Measurements from ENCODE around the gene TSTD2.

TSTD2 gene

DNA sequence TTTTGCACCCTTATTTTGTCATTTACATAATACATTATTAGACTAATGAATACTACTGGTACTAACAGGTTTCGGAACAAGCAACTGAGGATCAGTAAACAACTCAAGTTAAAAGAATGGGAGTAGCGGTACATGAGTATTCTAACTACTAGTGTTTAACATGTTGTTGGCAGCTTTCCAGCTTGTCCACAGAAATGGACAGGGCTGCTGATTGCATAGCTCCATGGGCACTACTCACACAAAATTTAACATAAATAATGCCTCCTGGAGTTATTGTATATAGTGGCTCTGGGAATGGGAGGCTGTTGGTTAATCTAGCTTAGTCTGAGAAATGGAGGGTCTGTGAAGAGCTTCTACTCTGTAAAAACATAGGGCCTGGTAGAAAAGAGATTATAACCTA lies 7.2 kb upstream of the TSTD2 start:
- Histone ChIP-seq H3K27me3 (ENCODE audit: low read length) (no peaks in the 10 kb centered on the region), H3F3A (ENCODE audit: insufficient read depth) (0 out of 2 replicates have a peak, but pooled peaks cover 3% of the 10 kb centered on the region), H3K79me2 (ENCODE audit: insufficient read depth, low read length) (peaks cover 66% of the 10 kb centered on the region), H3K4me3 (ENCODE audit: insufficient read depth, low read length, poor library complexity, severe bottlenecking) (no peak overlapping the region), H3K9me3 (ENCODE audit: insufficient read depth, low read length) (no peaks in the 10 kb centered on the region), H3K27ac (ENCODE audit: low read depth, low read length) (no peak overlapping the region), H3K4me2 (ENCODE audit: low read depth, low read length, poor library complexity, severe bottlenecking) (no peak overlapping the region), H3K36me3 (ENCODE audit: low read length) (peaks cover 33% of the 10 kb centered on the region), H4K20me1 (ENCODE audit: low read depth, low read length) (peaks cover 35% of the 10 kb centered on the region), H2AFZ (ENCODE audit: low read depth, low read length, severe bottlenecking) (no peak overlapping the region), H3K9ac (ENCODE audit: low read length) (no peak overlapping the region), H3K9me2 (replicated peaks; ENCODE audit: insufficient read depth, low read length) (no peaks in the 10 kb centered on the region)
- TF ChIP-seq, protein P1, sequence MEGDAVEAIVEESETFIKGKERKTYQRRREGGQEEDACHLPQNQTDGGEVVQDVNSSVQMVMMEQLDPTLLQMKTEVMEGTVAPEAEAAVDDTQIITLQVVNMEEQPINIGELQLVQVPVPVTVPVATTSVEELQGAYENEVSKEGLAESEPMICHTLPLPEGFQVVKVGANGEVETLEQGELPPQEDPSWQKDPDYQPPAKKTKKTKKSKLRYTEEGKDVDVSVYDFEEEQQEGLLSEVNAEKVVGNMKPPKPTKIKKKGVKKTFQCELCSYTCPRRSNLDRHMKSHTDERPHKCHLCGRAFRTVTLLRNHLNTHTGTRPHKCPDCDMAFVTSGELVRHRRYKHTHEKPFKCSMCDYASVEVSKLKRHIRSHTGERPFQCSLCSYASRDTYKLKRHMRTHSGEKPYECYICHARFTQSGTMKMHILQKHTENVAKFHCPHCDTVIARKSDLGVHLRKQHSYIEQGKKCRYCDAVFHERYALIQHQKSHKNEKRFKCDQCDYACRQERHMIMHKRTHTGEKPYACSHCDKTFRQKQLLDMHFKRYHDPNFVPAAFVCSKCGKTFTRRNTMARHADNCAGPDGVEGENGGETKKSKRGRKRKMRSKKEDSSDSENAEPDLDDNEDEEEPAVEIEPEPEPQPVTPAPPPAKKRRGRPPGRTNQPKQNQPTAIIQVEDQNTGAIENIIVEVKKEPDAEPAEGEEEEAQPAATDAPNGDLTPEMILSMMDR (IDR thresholded peaks at IDR 0.05; ENCODE audit: insufficient read depth, low read length, poor library complexity, severe bottlenecking) = no peak
- TF ChIP-seq EZH2phosphoT487 (conservative IDR thresholded peaks at IDR 0.05; ENCODE audit: low read length) = no peak

DNA sequence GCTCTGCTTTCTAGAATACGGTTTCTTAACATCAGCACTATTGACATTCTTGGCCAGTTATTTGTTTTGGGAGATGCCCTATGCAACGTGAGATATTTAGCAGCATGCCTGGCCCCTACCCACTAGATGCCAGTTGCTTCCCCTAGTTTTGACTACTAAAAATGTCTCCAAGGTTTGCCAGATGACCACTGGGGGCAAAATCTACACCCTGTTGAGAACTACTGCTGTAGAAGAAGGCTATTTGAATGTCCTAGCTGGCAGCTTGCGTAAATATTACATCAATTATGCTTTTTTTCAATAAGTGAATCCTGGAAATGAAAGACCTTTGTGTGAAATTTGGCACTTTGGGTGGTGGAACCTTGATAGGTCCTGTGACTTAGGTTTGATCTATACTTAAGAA lies 5.5 kb upstream of the TSTD2 start:
- H3K27me3 ChIP-seq (ENCODE audit: low read length) = no peaks in the 10 kb centered on the region
- peak overlapping the region; percentile 62 for H3K4me2 ChIP-seq (ENCODE audit: low read depth, low read length, poor library complexity, severe bottlenecking)
- no peak overlapping the region for H2AFZ ChIP-seq (ENCODE audit: low read depth, low read length, severe bottlenecking)
- H3K36me3 ChIP-seq (ENCODE audit: low read length) = peaks cover 26% of the 10 kb centered on the region
- H4K20me1 ChIP-seq (ENCODE audit: low read depth, low read length) = peaks cover 40% of the 10 kb centered on the region
- H3K9ac ChIP-seq (ENCODE audit: low read length) = no peak overlapping the region
- TF ChIP-seq EZH2phosphoT487 (conservative IDR thresholded peaks at IDR 0.05; ENCODE audit: low read length) = no peak
- TF ChIP-seq, protein P1 (IDR thresholded peaks at IDR 0.05; ENCODE audit: insufficient read depth, low read length, poor library complexity, severe bottlenecking) = no peak
- peaks cover 83% of the 10 kb centered on the region for H3K79me2 ChIP-seq (ENCODE audit: insufficient read depth, low read length)
- no peak overlapping the region for H3K27ac ChIP-seq (ENCODE audit: low read depth, low read length)
- H3K9me3 ChIP-seq (ENCODE audit: insufficient read depth, low read length) = no peaks in the 10 kb centered on the region
- no peaks in the 10 kb centered on the region for H3F3A ChIP-seq (ENCODE audit: insufficient read depth)
- no peaks in the 10 kb centered on the region for H3K9me2 ChIP-seq (replicated peaks; ENCODE audit: insufficient read depth, low read length)
- no peak overlapping the region for H3K4me3 ChIP-seq (ENCODE audit: insufficient read depth, low read length, poor library complexity, severe bottlenecking)

DNA sequence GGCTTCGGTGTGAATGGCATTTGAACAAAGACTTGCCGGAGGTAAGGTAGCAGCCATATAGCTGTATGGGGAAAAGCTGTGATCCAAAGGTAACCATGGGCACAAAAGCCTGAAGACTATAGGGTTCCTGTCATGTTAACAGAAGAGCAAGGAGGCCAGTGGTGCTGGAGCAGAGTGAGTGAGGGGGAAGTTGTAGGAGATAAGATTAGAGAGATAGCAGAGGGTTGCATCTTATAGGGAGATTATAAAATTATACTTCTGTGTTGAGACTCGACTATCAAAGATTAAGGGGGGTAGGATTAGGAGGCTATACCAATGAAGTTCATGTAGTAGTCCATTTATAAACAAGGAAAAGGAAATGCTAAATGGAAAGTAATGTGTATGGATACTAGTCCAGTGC lies 3.7 kb upstream of the TSTD2 start:
- Histone ChIP-seq H3K27ac (ENCODE audit: low read depth, low read length) (no peak overlapping the region), H3K9me2 (replicated peaks; ENCODE audit: insufficient read depth, low read length) (no peaks in the 10 kb centered on the region), H3K4me2 (ENCODE audit: low read depth, low read length, poor library complexity, severe bottlenecking) (peak overlapping the region; percentile 62), H3F3A (ENCODE audit: insufficient read depth) (no peaks in the 10 kb centered on the region), H2AFZ (ENCODE audit: low read depth, low read length, severe bottlenecking) (no peak overlapping the region), H3K27me3 (ENCODE audit: low read length) (no peaks in the 10 kb centered on the region), H3K79me2 (ENCODE audit: insufficient read depth, low read length) (peaks cover 87% of the 10 kb centered on the region), H3K9me3 (ENCODE audit: insufficient read depth, low read length) (no peaks in the 10 kb centered on the region), H3K9ac (ENCODE audit: low read length) (peak overlapping the region; percentile 42), H3K4me3 (ENCODE audit: insufficient read depth, low read length, poor library complexity, severe bottlenecking) (peak overlapping the region; percentile 3), H3K36me3 (ENCODE audit: low read length) (peaks cover 9% of the 10 kb centered on the region), H4K20me1 (ENCODE audit: low read depth, low read length) (peaks cover 40% of the 10 kb centered on the region)
- no peak for TF ChIP-seq EZH2phosphoT487 (conservative IDR thresholded peaks at IDR 0.05; ENCODE audit: low read length)
- TF ChIP-seq, protein P1 (IDR thresholded peaks at IDR 0.05; ENCODE audit: insufficient read depth, low read length, poor library complexity, severe bottlenecking) = no peak

All from SU-DHL-6 (cell line).